LNCaP clone FGC (cell line): ENCODE measurements around the gene PWWP2B.

Experiments used
- DNase-seq: peaks from one replicate; pipeline ENCODE4 v3.0.0-alpha.2; 2011; ENCODE audit warnings: low read depth
- H3K4me3 ChIP-seq: 2 replicates; pipeline ENCODE4 v1.5.1; 2011; ENCODE audit warnings: mild to moderate bottlenecking, low read depth, low read length, control low read depth
- CTCF ChIP-seq: IDR thresholded peaks from 2 replicates; pipeline ENCODE4 v1.5.1; 2012; ENCODE audit warnings: mild to moderate bottlenecking; ENCODE audit not compliant: control insufficient read depth, insufficient read depth; ENCODE audit errors: extremely low read depth

Gene PWWP2B

GRCh38 chr10:132441818-132442524 is 45.0 kb downstream of the PWWP2B start:
- no peak overlapping the region for H3K4me3 ChIP-seq
- TF ChIP-seq CTCF: no peak
- no peak for DNase-seq

GRCh38 chr10:132442636-132443035 is 45.6 kb downstream of the PWWP2B start:
- TF ChIP-seq CTCF: no peak

GRCh38 chr10:132443605-132443982 is 46.6 kb downstream of the PWWP2B start:
- no peak for TF ChIP-seq CTCF
- no peak for DNase-seq
- no peak overlapping the region for H3K4me3 ChIP-seq

More at GRCh38 chr10:132442636-132443035, 45.6 kb downstream of the PWWP2B start:
- no peak for DNase-seq
- no peak overlapping the region for H3K4me3 ChIP-seq

GRCh38 chr10:132443983-132444876 is 47.2 kb downstream of the PWWP2B start:
- no peak for DNase-seq
- no peak overlapping the region for H3K4me3 ChIP-seq
- no peak for TF ChIP-seq CTCF

- no peak for DNase-seq
- TF ChIP-seq CTCF: no peak
- no peak overlapping the region for H3K4me3 ChIP-seq
Measured at GRCh38 chr10:132444877-132445351, 47.9 kb downstream of the PWWP2B start.

GRCh38 chr10:132445516-132446194 is 48.7 kb downstream of the PWWP2B start:
- no peak for DNase-seq
- no peak overlapping the region for H3K4me3 ChIP-seq
- TF ChIP-seq CTCF: no peak
